Ascending aorta (tissue), 2 donors: ENCODE measurements around the gene CSNK1G2. TPM values are rescaled to one million over a fixed set of nuclear protein-coding genes. Genes with fewer than 3 reads are reported as not detected.

Source experiments
- DNase-seq, 2 donors: peaks; one replicate each; pipeline ENCODE4 v3.0.0-alpha.2; 2019; ENCODE audit warnings: low spot score in 2 of 2
- H3K27ac ChIP-seq, 2 donors: fragments of 200-600 bp; sonication (generic); one replicate each; pipeline ENCODE4 v1.5.1; 2016 to 2017; ENCODE audit warnings: mild to moderate bottlenecking in 1 of 2
- H3K27me3 ChIP-seq: fragments of 200-600 bp; sonication (generic); one replicate; pipeline ENCODE4 v1.5.1; 2017
- H3K36me3 ChIP-seq, 2 donors: fragments of 200-600 bp; sonication (generic); one replicate each; pipeline ENCODE4 v1.5.1; 2016
- H3K4me1 ChIP-seq, 2 donors: fragments of 200-600 bp; sonication (generic); one replicate each; pipeline ENCODE4 v1.5.1; 2016 to 2017; ENCODE audit warnings: mild to moderate bottlenecking in 1 of 2
- H3K4me3 ChIP-seq, 2 donors: fragments of 200-600 bp; sonication (generic); one replicate each; pipeline ENCODE4 v1.5.1; 2016 to 2017; ENCODE audit warnings: mild to moderate bottlenecking in 1 of 2
- H3K9me3 ChIP-seq, 2 donors: fragments of 200-600 bp; sonication (generic); one replicate each; pipeline ENCODE4 v1.5.1; 2016
- intact Hi-C: fragments of 100-400 bp; cut with DNase I; formaldehyde crosslinking; loops from one replicate; pipeline ENCODE4 v1.15.1; 2023
- total RNA-seq: library from RNA; depleted of rRNA; stranded (reverse); fragments of >200 nt; gene quantifications from one replicate; pipeline ENCODE4 v1.1.0, GENCODE V29; 2016
- TF ChIP-seq, protein P1 (sequence below), 3 experiments: fragments of 200-600 bp in 2 of 3; fragments of 450-650 bp in 1 of 3; sonication (generic) in 2 of 3; IDR thresholded peaks; one replicate each; pipeline ENCODE4 v1.5.1; 2016 to 2019; ENCODE audit warnings: antibody characterized with exemption in 3 of 3, mild to moderate bottlenecking in 1 of 3, moderate library complexity in 1 of 3

CSNK1G2 gene
- total RNA-seq, 1 donor from 2014 or later = 79.6 TPM

DNA sequence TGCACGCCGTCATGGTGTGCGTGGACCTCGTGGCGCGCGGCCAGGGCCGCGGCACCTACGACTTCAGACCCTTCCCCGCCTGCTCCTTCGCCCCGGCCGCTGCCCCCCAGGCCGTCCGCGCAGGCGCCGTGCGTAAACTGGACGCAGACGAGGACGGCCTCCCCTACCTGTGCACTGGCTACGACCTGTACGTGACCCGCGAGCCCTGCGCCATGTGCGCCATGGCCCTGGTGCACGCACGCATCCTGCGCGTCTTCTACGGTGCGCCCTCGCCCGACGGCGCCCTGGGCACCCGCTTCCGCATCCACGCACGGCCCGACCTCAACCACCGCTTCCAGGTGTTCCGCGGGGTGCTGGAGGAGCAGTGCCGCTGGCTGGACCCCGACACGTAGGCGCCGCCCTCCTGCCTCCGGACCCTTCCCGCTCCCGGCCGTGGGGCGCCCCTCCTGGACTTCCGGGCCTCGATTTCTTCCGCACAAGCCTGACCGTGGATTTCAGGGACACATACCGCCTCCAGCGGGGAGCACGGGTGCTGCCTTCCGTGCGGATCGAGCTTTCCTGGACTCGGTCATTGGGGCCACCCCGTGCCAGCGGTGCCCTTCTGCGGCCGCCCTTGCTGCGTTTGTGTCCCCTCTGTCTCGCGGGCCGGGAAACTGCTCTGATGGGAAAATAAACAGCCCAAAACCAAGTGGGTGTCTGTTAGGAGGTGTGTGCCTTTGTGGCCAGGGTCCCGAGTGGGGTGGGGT, 28.0 kb upstream of the CSNK1G2 start:
- intact Hi-C loops = no loop called here
- TF ChIP-seq, protein P1, sequence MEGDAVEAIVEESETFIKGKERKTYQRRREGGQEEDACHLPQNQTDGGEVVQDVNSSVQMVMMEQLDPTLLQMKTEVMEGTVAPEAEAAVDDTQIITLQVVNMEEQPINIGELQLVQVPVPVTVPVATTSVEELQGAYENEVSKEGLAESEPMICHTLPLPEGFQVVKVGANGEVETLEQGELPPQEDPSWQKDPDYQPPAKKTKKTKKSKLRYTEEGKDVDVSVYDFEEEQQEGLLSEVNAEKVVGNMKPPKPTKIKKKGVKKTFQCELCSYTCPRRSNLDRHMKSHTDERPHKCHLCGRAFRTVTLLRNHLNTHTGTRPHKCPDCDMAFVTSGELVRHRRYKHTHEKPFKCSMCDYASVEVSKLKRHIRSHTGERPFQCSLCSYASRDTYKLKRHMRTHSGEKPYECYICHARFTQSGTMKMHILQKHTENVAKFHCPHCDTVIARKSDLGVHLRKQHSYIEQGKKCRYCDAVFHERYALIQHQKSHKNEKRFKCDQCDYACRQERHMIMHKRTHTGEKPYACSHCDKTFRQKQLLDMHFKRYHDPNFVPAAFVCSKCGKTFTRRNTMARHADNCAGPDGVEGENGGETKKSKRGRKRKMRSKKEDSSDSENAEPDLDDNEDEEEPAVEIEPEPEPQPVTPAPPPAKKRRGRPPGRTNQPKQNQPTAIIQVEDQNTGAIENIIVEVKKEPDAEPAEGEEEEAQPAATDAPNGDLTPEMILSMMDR (IDR thresholded peaks at IDR 0.05) = no peak
- H3K4me3 ChIP-seq = no peak overlapping the region
- H3K9me3 ChIP-seq = no peaks in the 10 kb centered on the region
- no peak for DNase-seq
- no peak overlapping the region for H3K27ac ChIP-seq
- peaks cover 27 to 29% of the 10 kb centered on the region in 2 donors for H3K36me3 ChIP-seq
- H3K4me1 ChIP-seq = no peaks in the 10 kb centered on the region
- H3K27me3 ChIP-seq = no peaks in the 10 kb centered on the region

DNA sequence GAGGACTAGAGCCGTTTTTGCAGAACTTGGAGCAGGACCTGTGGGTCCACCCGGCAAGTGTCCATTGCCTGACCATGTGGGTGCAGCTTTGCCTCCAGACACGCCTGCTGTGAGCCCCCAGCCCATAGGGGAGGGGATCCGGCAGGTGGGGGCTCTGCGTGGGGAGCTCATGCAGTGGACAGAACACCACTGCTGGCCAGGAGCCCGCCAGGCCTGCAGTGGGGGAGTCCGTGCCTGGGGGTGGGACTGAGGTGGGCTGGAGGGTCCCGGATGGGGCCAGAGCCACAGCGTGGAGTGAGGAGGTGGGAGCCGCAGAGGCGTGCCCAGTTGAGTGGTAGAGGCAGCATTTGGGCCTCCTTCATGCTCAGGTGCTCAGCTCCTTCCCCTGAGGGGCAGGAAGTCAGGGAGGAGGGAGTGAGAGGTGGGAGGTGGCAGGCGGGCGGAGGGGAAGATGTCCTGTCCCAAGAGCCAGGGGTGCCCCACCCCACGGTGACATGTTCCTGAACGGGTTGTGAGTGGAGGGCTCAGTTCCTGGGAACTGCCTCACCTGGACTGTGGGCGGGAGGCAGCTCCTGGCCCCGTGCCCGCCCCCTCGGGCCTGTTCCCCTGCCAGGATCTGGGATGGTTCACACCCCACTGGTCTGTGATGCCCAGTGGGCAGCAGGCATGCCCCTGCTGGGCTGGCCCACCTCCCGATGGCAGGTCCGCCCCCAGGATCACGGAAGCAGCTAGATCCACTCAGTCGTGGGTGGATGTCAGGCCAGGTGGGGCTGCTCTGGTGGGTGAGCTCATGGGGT, 27.0 kb upstream of the CSNK1G2 start:
- TF ChIP-seq, protein P1 (IDR thresholded peaks at IDR 0.05) = no peak
- Histone ChIP-seq H3K27me3 (no peaks in the 10 kb centered on the region), H3K4me1 (no peaks in the 10 kb centered on the region), H3K9me3 (no peaks in the 10 kb centered on the region), H3K4me3 (no peak overlapping the region), H3K27ac (no peak overlapping the region), H3K36me3 (peaks cover 36 to 39% of the 10 kb centered on the region in 2 donors)
- intact Hi-C loops = no loop called here
- no peak for DNase-seq

DNA sequence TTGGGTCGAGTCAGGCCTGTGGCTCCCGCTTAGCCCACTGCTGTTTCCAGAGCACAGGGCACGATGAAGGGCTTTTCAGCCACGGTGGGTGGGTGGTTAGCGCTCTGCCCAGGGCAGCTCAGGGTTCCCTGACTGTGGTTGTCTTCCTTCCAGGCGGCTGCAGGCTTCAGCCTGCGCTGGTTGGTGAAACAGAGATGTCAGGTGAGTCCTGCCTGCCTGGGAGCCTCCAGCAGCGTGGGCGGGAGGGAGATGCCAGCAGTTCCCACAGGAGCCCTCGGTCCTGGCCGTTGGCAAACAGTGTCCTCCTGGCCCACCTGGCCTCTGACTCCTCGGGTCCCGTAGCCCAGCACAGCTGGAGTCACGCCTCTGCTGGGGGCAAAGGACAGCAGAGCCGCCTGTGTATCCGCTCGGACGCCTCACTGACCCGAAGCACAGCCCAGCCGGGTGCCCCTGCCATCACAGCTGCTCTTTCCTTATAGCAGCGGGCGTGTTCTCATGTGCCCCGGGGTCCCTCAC, 26.1 kb upstream of the CSNK1G2 start:
- peaks cover 41 to 46% of the 10 kb centered on the region in 2 donors for H3K36me3 ChIP-seq

DNA sequence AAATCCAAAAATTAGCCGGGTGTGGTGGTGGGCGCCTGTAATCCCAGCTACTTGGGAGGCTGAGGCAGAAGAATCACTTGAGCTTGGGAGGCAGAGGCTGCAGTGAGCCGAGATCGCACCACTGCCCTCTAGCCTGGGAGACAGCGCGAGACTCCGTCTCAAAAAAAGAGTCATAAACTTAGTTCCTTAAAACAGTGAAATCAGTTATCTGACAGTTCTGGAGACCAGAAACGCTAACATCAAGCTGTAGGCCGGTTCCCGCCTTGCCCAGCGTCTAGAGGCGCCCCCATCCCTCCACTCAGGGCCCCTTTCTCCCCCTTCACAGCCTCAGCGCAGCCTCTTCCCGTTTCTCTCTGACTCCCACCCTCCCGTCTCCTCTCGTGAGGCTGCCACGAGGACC, 23.8 kb upstream of the CSNK1G2 start:
- TF ChIP-seq, protein P1 (IDR thresholded peaks at IDR 0.05) = no peak
- Histone ChIP-seq H3K4me1 (no peaks in the 10 kb centered on the region), H3K4me3 (no peak overlapping the region), H3K27ac (no peak overlapping the region), H3K27me3 (no peaks in the 10 kb centered on the region), H3K9me3 (no peaks in the 10 kb centered on the region), H3K36me3 (peaks cover 52 to 63% of the 10 kb centered on the region in 2 donors)
- intact Hi-C loops = no loop called here
- DNase-seq = no peak

More for the DNA sequence above, 26.1 kb upstream of the CSNK1G2 start:
- Histone ChIP-seq H3K9me3 (no peaks in the 10 kb centered on the region), H3K27ac (no peak overlapping the region), H3K27me3 (no peaks in the 10 kb centered on the region), H3K4me3 (no peak overlapping the region), H3K4me1 (no peaks in the 10 kb centered on the region)
- intact Hi-C loops = no loop called here
- TF ChIP-seq, protein P1 (IDR thresholded peaks at IDR 0.05) = no peak
- no peak for DNase-seq

DNA sequence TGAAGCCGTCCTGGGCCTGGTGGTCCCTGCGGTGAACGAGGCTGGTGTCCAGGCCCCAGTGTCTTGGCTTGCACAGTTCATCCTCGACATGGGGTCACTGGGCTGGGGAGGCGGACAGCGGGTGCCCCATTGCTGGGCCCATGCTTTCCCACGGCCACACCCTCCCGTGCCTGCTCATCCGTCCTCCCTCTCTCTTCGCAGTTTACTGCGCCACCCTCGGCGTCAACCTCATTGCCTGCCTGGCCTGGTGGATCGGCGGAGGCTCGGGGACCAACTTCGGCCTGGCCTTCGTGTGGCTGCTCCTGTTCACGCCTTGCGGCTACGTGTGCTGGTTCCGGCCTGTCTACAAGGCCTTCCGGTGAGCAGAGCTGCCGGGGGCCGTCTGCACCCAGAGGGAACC, 23.0 kb upstream of the CSNK1G2 start:
- TF ChIP-seq, protein P1 (IDR thresholded peaks at IDR 0.05) = no peak
- Histone ChIP-seq H3K4me3 (no peak overlapping the region), H3K27ac (no peak overlapping the region), H3K4me1 (no peaks in the 10 kb centered on the region), H3K9me3 (no peaks in the 10 kb centered on the region), H3K27me3 (no peaks in the 10 kb centered on the region), H3K36me3 (peaks cover 44 to 60% of the 10 kb centered on the region in 2 donors)
- no peak for DNase-seq
- intact Hi-C loops = no loop called here
